GM12875 (cell line): ENCODE measurements around the gene ALB.

Experiments used
- H3K4me3 ChIP-seq: one replicate; pipeline ENCODE4 v1.5.1; 2011; ENCODE audit warnings: low read depth, low read length, control low read depth
- TF ChIP-seq, protein P1 (sequence below): IDR thresholded peaks from 2 replicates; pipeline ENCODE4 v1.5.1; 2011; ENCODE audit warnings: low read depth, mild to moderate bottlenecking, control low read depth, inconsistent platforms, low read length, moderate library complexity, borderline replicate concordance; ENCODE audit not compliant: insufficient read depth

Gene ALB

DNA sequence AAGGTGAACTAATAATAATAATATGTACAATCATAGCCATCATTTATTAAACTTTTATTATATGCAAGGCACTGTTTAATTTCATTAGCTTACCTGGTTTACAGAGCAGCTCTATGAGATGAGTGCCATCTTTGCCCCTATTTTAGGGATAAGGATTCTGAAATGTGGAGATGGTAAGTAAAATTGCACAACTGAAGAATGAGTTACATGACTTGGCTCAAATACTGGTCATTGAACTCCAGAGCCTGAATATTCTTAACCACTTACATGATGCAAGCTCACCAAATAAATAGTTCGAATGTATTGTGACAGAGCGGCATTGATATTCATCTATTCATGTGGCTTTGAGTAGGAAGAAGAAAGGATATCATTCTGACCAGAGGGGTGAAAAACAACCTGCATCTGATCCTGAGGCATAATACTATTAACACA, 11.7 kb downstream of the ALB start:
- TF ChIP-seq, protein P1, sequence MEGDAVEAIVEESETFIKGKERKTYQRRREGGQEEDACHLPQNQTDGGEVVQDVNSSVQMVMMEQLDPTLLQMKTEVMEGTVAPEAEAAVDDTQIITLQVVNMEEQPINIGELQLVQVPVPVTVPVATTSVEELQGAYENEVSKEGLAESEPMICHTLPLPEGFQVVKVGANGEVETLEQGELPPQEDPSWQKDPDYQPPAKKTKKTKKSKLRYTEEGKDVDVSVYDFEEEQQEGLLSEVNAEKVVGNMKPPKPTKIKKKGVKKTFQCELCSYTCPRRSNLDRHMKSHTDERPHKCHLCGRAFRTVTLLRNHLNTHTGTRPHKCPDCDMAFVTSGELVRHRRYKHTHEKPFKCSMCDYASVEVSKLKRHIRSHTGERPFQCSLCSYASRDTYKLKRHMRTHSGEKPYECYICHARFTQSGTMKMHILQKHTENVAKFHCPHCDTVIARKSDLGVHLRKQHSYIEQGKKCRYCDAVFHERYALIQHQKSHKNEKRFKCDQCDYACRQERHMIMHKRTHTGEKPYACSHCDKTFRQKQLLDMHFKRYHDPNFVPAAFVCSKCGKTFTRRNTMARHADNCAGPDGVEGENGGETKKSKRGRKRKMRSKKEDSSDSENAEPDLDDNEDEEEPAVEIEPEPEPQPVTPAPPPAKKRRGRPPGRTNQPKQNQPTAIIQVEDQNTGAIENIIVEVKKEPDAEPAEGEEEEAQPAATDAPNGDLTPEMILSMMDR, result no peak
- H3K4me3 ChIP-seq, result no peak overlapping the region

DNA sequence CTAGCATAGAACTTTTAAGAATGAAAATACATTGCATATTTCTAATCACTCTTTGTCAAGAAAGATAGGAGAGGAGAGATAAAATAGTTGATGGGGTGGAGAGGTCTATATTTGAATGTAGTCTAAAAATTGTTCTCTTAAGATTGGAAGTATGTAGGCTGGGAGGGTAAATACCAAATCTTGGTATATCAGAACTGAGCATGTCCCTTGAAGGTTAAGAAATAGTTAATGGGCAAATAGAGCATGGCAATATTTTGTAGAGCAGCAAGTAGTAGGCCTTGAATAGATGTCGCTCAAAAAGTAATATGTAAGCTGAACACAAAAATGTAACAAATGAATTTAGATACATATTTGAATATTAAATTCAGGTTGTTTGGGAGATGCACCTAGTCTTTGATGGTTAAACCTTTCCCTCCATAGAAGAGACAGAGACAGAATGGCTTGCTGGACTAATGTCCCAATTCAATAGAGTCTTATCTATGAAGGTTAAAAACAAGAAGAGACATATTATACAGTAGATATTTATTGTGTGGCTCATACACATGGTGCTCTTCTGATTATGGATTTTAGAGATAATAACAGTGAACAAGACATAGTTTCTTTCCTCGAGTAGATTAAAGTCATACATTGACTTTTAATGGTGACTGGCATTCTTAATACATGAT, 12.5 kb downstream of the ALB start:
- TF ChIP-seq, protein P1, result no peak
- no peak overlapping the region for H3K4me3 ChIP-seq

DNA sequence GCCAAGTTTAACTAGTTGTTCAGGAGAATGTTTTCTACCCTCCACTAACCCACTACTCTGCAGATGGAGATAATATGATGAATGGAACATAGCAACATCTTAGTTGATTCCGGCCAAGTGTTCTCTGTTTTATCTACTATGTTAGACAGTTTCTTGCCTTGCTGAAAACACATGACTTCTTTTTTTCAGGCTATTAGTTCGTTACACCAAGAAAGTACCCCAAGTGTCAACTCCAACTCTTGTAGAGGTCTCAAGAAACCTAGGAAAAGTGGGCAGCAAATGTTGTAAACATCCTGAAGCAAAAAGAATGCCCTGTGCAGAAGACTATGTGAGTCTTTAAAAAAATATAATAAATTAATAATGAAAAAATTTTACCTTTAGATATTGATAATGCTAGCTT, 13.3 kb downstream of the ALB start:
- TF ChIP-seq, protein P1, result no peak
- no peak overlapping the region for H3K4me3 ChIP-seq

DNA sequence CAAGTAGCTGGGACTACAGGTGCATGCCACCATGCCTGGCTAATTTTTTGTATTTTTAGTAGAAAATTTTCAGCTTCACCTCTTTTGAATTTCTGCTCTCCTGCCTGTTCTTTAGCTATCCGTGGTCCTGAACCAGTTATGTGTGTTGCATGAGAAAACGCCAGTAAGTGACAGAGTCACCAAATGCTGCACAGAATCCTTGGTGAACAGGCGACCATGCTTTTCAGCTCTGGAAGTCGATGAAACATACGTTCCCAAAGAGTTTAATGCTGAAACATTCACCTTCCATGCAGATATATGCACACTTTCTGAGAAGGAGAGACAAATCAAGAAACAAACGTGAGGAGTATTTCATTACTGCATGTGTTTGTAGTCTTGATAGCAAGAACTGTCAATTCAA, 13.9 kb downstream of the ALB start:
- TF ChIP-seq, protein P1, result no peak
- H3K4me3 ChIP-seq, result no peak overlapping the region

DNA sequence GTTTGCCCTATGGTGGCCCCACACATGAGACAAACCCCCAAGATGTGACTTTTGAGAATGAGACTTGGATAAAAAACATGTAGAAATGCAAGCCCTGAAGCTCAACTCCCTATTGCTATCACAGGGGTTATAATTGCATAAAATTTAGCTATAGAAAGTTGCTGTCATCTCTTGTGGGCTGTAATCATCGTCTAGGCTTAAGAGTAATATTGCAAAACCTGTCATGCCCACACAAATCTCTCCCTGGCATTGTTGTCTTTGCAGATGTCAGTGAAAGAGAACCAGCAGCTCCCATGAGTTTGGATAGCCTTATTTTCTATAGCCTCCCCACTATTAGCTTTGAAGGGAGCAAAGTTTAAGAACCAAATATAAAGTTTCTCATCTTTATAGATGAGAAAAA, 14.6 kb downstream of the ALB start:
- no peak overlapping the region for H3K4me3 ChIP-seq

DNA sequence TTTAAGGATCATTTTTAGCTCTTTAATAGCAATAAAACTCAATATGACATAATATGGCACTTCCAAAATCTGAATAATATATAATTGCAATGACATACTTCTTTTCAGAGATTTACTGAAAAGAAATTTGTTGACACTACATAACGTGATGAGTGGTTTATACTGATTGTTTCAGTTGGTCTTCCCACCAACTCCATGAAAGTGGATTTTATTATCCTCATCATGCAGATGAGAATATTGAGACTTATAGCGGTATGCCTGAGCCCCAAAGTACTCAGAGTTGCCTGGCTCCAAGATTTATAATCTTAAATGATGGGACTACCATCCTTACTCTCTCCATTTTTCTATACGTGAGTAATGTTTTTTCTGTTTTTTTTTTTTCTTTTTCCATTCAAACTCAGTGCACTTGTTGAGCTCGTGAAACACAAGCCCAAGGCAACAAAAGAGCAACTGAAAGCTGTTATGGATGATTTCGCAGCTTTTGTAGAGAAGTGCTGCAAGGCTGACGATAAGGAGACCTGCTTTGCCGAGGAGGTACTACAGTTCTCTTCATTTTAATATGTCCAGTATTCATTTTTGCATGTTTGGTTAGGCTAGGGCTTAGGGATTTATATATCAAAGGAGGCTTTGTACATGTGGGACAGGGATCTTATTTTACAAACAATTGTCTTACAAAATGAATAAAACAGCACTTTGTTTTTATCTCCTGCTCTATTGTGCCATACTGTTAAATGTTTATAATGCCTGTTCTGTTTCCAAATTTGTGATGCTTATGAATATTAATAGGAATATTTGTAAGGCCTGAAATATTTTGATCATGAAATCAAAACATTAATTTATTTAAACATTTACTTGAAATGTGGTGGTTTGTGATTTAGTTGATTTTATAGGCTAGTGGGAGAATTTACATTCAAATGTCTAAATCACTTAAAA, 15.3 kb downstream of the ALB start:
- H3K4me3 ChIP-seq, result no peak overlapping the region
- TF ChIP-seq, protein P1, result no peak

More for the DNA sequence above, 14.6 kb downstream of the ALB start:
- TF ChIP-seq, protein P1, result no peak

DNA sequence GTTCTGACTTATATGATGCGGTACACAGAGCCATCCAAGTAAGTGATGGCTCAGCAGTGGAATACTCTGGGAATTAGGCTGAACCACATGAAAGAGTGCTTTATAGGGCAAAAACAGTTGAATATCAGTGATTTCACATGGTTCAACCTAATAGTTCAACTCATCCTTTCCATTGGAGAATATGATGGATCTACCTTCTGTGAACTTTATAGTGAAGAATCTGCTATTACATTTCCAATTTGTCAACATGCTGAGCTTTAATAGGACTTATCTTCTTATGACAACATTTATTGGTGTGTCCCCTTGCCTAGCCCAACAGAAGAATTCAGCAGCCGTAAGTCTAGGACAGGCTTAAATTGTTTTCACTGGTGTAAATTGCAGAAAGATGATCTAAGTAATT, 16.5 kb downstream of the ALB start:
- no peak overlapping the region for H3K4me3 ChIP-seq

More for the DNA sequence above, 16.5 kb downstream of the ALB start:
- TF ChIP-seq, protein P1, result no peak
